Measurements from ENCODE around the gene FAM210B.
"Not testable (repeated sequence)": the region's sequence is repeated elsewhere in the genome, so short reads cannot be mapped to it uniquely, and the experiment has no call there.

FAM210B gene

DNA sequence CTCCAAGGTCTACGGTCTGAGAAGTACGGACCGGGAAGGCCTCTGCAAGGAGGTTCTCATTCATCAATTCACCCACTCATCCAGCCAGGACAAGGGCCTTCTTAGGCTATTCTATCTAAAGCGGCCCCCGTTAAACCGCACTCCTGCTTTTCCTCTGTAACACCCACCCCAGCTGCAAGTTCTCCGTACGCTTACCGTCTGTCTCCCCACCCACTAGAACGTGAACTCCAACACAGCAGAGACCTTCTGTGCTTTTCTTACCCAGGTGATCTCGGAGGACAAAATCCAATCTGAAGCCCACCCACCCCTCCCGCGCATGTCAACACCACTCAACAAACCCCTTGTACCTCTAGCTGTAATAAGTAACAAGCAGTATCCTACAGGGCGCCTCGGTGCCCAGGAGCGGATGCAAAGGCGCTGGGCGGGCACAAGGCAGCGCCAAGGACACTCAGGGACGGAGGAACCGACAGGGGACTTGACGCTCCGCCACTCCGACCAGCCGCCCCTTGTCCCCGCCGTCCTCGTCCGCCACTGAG is 32.9 kb downstream of the FAM210B start:
- DNase-seq (ENCODE audit: low spot score) (no peak), FAIRE-seq (no peak)

DNA sequence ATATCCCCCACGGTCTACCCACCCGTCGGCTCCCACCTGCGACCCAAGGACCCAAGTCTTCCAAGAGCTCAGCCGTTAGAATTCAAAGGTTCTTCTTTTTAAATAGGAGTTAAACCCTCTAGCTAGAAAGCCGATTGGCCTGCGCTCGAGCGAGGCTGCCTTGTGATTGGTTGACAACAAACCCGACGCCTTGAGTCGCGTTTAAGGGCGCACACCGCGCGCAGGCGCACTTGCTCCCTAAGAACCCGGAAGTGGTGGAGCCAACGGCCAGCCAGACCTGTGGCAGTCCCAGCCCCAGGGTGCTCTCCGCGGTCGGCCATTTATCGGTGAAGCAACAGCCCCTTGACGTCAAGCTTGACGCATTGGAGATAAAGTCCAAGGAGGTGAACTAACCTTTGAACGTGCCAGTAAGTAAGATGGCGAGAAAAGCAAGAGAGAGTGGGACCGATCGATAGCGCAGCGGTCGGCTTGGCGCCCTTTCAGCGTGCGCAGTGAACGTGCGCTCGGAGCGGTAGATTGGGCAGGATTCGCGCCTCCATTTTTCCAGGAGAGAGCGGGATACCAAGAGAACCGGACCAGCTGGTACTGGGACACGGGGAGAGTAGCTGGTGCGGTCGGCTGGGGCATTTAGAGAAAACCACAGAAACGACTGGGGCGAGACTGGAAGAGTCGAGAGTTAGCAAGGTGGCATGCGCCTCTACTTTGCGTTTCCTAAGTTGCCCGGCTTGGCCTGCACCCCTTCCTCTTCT is 33.5 kb downstream of the FAM210B start, which contains the start of the genes AURKA and CSTF1:
TSS of gene AURKA (minus strand) at position 84 of the 749 bp plus-strand sequence. CDS start 4,018 bp downstream, outside the sequence.
TSS of gene CSTF1 (plus strand) at position 514 of the 749 bp plus-strand sequence. CDS start 2,908 bp downstream, outside the sequence.
- peak; percentile 87 for FAIRE-seq

DNA sequence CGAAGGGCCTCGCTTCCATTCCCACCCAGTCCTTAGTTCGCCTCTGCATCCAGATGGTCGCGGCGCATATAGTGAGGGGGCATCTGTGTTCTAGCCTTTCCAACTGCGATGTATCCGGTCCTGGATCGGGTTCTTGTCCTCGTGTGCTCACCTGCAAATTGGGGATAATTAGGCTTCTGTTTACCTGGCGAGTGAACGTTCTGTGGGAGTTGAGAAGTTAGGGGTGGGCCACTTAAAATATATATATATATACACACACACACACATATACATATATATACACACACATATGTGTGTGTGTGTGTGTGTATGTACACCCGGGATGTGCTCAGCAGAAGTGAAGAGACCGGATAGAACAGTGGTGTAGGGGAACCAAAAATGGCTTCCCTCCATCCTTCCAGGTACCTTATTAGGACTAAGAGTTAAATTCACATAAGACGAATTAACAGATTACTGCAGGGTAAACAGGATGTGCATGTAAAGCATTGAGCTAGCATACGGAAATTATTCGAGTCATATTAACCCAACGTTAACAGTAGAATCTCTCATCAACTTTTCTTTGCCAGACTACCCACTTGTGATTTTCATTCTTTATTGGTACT is 34.2 kb downstream of the FAM210B start:
- DNase-seq (ENCODE audit: low spot score) (no peak), FAIRE-seq (no peak)

More for the DNA sequence above, 33.5 kb downstream of the FAM210B start, which contains the start of the genes AURKA and CSTF1:
- DNase-seq (ENCODE audit: low spot score) = peak; percentile 98

DNA sequence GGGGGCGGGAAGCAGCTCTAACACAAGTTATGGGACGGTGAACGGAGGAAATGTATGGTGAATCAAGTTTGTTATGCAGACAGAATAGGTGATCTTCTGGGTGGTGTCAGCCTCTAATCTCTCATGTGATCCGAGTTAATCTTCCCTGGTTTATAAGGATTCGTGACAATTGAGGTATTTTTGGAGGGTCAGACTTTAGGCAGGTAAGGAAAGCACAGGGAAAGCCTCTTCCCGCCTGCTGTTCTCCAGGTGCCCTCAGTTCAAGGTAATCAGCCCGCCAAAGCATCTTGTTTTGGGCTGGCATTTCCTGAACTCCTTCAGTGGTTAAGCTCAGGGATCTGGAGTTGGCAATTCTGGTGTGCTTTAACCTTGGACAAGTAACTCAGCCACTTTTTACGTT is 34.9 kb downstream of the FAM210B start:
- no peak for FAIRE-seq
- no peak for DNase-seq (ENCODE audit: low spot score)

DNA sequence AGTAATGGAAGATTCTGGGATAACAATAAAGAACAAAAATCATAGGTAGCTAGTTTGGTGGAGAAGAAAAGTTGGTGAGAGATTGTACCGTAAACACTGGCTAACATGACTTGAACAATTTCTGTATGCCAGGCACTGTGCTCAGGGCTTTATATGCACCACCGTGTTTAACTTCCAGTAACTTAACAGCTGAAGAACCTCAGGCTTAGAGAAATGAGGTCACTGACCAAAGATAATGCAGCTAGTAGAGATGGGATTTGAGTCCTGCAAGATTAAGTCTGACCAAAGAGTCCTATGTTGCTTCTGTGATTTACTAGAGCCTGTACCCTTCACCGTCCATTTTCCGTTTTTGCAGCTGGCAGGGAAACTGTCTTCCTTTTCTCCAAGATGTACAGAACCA is 36.4 kb downstream of the FAM210B start:
- no peak for FAIRE-seq
- no peak for DNase-seq (ENCODE audit: low spot score)

DNA sequence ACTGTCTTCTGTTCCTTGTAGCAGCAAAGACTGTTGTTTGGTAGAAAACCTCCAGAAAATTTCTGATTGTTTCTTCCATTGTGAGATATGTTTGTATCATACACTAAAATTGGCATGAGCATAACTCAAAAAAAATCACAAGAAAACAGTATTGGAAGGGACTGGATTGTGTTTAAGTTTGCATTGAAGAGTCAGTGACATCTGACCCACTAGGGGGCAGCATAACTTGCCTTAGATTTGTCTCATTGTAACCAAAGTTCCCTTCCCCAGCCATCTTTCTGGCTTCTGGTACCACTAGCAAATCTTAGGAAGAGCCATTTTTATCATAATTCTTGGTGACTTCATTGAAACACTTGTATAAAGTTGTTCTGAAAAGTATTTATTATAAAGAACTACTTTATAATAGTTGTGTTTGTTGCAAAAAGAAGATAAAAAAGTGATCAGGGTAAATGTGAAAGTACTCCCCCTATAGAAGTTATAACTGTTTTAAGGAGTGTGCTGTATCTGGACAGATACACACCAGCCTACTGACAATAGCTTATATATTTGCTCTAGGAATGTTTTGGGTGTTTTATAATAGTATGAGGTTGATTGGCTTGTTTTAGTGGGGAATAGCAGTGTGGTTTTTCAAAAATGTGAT is 41.3 kb downstream of the FAM210B start:
- FAIRE-seq = peak; percentile 34
- peak; percentile 27 for DNase-seq (ENCODE audit: low spot score)

DNA sequence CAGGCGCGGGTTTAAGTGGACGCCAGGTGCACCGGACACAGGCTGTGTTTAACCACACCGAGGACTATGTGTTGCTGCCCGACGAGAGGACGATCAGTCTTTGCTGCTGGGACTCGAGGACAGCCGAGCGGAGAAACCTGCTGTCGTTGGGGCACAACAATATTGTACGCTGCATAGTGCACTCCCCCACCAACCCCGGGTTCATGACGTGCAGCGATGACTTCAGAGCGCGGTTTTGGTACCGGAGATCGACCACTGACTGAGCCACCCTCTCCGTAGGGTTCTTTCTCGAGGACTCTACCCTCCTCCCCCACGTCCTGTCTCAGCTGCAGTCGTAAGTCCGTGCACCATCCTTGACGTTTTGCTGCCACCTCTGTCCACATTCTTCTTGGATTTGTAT is 44.7 kb downstream of the FAM210B start:
- FAIRE-seq (no peak), DNase-seq (ENCODE audit: low spot score) (no peak)

DNA sequence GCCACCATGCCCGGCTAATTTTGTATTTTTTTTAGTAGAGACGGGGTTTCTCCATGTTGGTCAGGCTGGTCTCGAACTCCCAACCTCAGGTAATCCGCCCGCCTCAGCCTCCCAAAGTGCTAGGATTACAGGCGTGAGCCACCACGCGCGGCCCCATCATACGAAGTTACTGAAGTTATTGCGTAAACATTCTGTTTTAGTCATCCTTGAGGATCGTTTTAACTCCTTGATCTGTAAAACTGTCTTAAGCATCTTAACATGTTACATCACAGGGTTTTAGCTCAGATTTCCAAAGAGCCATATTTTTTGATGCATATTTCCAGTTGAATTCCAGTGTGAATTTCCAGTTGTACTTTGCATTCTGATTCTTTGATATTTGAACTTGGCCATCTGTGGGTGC is 46.6 kb downstream of the FAM210B start:
- FAIRE-seq = not testable (repeated sequence)

DNA sequence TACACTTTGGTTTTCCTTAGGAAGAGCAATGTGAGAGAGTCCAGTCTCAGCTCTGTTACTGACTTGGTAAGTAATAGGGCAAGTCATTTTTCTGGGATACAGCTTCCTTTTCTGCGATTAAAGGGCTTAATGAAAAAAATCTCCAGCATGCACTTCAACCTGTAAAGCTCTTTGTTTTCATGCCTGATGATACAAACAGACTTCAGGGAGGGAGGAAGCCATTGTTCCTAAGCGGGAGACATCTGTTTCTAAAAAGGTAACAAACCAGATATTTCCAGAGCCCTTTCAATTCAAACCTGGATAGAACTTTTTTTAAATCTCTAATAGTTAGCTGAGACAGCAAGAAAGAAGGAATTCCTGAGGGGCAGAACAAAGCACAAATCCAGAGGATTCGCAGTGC is 48.1 kb downstream of the FAM210B start:
- no peak for FAIRE-seq
- no peak for DNase-seq (ENCODE audit: low spot score)

More for the DNA sequence above, 46.6 kb downstream of the FAM210B start:
- DNase-seq (ENCODE audit: low spot score) = not testable (repeated sequence)

DNA sequence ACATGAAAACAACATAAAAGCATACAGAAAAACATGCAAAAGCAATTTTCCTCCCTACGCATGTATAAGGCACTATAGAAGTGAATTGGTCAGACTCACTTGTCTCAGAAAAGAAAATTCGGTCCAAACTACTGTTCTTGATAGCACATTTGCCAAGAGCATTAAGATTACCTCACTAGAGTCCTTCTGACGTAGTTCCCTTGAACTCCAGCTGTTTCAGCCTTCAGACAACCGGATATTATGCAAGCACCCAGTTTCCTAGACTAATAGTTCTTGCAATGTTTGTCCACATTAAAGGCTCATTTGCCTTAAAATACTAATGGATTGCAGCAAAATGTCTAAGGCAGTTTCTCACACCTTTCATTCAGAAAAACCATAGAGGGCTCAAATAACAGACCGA is 50.7 kb downstream of the FAM210B start:
- no peak for DNase-seq (ENCODE audit: low spot score)
- no peak for FAIRE-seq

DNA sequence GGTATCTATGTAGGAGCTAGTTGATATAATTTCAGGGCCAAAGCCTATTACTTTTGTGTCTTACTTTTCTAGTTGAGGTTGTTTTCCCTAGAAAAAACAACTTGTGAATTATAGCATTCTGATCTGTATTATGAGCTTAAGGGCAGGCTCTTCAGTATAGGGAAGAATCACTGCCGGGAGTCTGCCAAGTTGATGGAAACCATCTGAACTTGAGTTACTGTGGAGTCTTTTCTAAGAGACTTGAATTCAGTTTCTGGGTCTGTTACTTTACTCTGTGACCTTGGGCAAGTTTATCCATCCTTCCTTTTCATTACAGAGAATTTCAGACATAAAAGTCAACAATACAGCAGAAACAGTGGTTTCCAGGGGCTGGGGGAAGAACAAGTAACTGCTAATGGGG is 51.2 kb downstream of the FAM210B start:
- no peak for FAIRE-seq

DNA sequence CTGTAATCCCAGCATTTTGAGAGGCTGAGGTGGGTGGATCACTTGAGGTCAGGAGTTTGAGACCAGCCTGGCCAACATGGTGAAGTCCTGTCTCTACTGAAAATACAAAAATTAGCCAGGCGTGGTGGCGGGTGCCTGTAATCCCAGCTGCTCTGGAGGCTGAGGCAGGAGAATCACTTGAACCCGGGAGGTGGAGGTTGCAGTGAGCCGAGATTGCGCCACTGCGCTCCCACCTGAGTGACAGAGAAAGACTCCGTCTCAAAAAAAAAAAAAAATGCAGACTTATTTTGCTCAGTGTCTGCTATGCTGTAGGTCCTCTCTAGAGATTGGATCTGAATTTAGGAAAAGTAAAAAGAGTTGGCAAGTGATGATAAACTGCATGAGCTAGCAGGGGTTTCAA is 52.5 kb downstream of the FAM210B start:
- DNase-seq (ENCODE audit: low spot score); FAIRE-seq: not testable (repeated sequence)

More for the DNA sequence above, 51.2 kb downstream of the FAM210B start:
- DNase-seq (ENCODE audit: low spot score) = no peak

DNA sequence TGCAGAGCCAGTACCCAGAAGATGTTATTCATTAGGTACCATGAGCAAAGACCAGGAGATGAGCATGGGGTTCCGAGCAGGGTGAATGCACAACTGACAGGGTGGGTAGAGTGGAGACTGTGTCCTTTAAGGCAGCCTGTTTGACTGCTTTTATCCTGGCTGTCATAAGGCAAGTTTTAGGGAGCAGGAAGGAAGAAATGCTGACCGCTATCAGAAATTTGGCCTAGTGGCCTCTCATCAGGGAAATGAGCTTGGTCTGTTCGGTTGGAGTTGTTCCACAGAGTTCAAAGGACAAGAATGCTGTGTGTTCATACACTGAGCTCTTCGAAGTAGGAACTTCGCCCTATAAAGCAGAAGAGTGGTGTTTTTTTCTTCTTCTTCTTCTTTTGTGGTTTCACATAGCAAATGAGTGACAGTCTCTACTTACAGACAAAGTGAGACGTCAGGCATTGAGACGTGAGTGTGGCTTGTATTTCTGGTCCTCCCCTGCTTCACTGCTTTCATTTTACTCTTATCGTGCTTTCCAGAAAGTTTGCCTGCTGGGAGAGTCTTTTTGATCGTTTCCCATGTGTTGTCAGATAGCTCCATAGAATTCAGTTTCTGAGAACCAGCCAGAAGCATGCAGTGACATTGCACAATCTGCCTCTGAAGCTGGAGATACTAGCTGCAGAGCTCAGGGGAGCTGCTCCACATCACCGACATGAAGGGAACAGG is 53.1 kb downstream of the FAM210B start, which contains the start of gene CASS4:
TSS of gene CASS4 (plus strand) at position 502 of the 714 bp plus-strand sequence. CDS start at position 701, 199 bp downstream.
- FAIRE-seq (no peak), DNase-seq (ENCODE audit: low spot score) (no peak)

DNA sequence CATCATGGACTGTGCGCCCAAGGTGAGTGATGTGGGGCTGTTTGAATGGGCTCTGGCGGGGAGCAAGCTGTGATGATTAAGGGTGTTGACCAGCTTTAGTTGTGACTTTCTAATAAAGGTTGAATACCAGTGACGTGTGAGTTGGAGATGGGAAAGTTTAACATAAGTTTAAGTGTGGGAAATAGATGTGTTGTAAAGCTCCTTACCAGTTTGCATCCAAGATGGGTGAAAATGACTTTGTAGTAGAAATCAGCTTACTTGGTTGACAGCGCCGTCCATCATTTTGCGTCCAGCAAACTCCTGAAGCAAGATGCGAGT is 53.7 kb downstream of the FAM210B start:
- no peak for FAIRE-seq
- no peak for DNase-seq (ENCODE audit: low spot score)

DNA sequence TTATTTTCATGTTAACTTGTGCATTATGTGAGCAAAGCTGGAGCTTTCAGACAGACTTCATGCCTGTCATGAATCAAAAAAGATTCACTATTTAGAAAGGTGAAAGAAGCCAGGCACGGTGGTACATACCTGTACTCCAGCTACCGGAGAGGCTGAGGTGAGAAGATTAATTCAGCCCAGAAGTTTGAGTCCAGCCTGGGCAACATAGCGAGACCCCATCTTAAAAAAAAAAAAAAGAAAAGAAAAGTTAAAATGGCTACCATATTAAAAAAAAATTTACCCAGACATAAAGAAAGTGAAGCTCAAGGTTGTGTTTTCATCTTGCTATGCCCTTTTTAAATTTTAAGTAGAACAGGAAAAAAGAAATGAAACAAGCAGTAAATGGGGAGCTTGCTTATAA is 54.2 kb downstream of the FAM210B start:
- FAIRE-seq = no peak

DNA sequence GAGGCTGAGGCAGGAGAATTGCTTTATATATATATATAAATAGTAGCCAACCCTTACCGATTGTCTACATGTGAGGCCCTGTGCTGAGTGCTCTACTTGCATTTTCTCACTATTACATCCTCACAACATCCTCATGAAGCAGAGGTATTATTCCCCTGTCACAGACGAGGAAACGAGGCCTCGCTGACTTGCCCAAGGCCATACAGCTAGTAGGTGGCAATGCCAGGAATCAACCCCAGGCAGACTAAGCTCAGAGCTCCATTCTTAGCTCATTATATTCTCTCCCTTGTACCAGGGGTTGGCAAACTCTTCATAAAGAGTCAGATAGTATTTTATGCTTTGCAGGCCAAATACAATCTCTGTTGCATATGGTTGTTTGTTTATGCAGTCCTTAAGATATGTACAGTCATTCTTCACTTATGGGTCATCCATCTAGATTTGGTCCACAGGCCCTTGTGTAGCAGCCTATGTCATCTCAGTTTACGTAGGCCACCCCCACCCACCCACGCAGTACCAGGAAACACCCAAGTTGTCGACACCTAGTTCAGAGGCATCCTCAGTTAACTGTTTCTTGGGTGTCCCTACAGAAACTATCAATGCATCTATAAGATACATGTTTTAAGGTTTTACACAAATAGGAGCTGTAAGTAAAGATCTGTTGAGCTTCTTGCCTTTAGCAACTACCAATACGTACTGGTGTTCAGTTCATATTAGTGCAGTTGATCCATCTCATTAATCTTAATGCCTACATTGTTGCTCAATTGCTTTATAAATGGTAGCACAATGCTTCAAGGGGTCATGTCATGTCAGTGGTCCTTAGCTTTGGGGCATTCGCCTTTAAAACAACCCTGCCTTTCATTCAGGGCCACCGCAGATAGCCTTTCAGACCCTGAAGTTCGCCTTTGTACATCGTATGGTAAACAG is 56.3 kb downstream of the FAM210B start:
- DNase-seq (ENCODE audit: low spot score) (no peak), FAIRE-seq (no peak)

More for the DNA sequence above, 54.2 kb downstream of the FAM210B start:
- no peak for DNase-seq (ENCODE audit: low spot score)

DNA sequence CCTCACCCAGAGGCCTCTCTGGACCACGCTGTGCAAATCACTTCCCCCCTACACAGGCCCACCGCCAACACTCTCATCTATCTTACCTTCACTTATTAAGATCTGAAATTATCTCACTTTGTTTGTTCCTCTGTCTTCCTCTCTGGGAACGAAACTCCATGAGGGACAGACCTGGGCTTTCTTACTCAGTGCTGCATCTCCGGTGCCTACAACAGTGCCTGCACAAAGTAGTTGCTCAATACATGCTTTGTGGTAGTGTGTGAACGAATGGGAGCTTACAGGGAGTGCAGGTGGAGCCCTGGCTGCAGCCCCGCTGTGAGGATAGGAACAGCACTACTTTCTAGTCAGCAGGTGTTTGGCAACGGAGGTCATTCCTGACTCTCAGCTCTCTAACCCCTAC is 58.6 kb downstream of the FAM210B start:
- FAIRE-seq = no peak

DNA sequence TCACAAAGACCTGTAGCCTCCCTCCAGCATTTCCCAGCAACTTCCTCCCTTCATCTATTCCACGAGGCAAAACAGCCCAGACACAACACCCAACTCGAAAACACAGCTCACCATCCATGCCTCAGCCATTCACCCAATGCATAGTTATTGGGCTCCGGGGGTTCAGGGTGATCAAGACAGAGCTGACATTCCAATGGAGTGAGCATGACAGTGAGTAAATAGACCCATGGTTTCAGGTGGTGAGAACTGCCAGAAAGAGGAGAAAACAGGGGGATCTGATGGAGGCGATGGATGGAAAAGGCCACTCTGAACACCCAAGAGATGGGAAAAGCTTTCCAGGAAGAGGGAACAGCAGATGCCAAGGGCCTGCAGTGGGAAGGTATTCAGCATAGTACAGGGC is 59.1 kb downstream of the FAM210B start:
- FAIRE-seq (no peak), DNase-seq (ENCODE audit: low spot score) (no peak)

More for the DNA sequence above, 58.6 kb downstream of the FAM210B start:
- no peak for DNase-seq (ENCODE audit: low spot score)
